Cardiac fibroblast (primary cell): Measurements from ENCODE around the gene IL17REL.

Experiments used
- DNase-seq, 2 donors: peaks; one replicate each; pipeline versions ENCODE4 v3.0.0 to v3.0.0-alpha.2; 2010; ENCODE audit warnings: low read depth in 2 of 2
- H3K4me3 ChIP-seq, 2 donors: replicated peaks in 1 of 2; 1 replicate in 1 of 2; 2 replicates in 1 of 2; pipeline ENCODE4 v1.5.1; 2011; ENCODE audit warnings: low read depth in 2 of 2, low read length in 2 of 2, mild to moderate bottlenecking in 2 of 2, moderate library complexity in 1 of 2
- TF ChIP-seq, protein P1 (sequence below): IDR thresholded peaks from one replicate; pipeline ENCODE4 v1.5.1; 2011; ENCODE audit warnings: low read depth, mild to moderate bottlenecking, low read length, inconsistent platforms

Gene IL17REL

DNA sequence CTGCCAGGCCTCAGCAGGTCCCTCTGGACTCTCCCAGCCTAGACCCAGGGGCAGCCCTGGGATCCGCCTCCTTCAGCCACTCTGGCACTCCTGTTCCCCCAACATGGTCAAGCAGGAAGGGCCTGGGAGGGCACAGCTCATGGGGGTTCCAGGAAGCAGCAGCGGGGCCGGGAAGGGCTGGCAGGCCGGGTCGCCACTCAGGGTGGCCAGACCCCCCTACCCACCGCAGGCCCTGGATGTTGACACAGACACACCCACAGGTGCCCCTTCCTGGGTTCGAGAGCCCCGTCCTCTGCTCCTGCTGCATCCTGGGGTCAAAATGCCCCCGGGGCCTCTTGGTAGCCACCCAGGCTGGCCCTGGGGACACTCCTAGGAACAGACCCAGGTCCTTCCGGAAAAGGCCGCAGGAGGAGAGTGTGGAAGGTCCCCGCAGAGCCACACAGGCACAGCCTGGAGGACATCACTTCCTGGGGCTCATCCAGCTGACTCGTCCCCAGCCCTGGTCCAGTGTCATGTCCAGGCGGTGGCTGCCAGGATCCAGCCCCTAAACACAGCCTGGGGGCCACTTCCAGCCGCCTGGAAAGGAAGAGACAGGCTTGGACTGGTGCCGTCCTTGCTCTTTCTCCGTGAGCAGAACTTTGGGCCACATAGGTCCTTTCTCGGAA, 58.8 kb downstream of the IL17REL start:
- TF ChIP-seq, protein P1, sequence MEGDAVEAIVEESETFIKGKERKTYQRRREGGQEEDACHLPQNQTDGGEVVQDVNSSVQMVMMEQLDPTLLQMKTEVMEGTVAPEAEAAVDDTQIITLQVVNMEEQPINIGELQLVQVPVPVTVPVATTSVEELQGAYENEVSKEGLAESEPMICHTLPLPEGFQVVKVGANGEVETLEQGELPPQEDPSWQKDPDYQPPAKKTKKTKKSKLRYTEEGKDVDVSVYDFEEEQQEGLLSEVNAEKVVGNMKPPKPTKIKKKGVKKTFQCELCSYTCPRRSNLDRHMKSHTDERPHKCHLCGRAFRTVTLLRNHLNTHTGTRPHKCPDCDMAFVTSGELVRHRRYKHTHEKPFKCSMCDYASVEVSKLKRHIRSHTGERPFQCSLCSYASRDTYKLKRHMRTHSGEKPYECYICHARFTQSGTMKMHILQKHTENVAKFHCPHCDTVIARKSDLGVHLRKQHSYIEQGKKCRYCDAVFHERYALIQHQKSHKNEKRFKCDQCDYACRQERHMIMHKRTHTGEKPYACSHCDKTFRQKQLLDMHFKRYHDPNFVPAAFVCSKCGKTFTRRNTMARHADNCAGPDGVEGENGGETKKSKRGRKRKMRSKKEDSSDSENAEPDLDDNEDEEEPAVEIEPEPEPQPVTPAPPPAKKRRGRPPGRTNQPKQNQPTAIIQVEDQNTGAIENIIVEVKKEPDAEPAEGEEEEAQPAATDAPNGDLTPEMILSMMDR: no peak
- no peak overlapping the region for H3K4me3 ChIP-seq
- no peak for DNase-seq

DNA sequence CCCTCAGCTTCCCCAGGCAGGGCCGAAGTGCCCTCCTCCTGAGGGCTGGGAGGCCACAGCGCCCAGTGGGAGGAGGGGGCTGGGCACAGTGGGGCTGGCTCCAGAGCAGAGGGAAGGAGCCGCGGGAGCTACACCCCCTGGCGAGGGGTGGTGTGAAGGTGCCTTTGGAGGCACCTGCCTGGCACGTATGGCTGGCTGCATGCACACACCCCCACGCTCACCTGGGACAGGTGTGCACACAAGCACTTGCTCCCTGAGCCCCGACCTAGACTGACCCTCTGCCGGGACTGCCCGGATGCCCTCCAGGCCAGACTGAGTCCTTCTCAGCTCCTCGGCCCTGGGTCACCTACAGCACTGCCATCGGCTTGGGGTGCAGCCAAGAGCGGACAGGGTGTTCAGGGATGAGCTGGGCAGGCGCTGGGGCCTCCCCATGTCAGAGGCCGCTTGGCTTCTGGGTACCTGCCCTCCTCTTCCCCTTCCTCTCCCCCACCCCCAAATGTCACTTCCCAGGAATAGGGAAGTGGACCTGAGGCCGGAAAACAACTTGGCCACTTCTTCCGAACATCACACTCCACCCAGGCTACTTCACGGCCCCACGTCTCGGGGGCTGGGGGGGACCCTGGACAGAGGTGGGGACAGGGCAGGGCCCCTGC, 59.4 kb downstream of the IL17REL start:
- TF ChIP-seq, protein P1: no peak
- DNase-seq: no peak
- H3K4me3 ChIP-seq: no peak overlapping the region

DNA sequence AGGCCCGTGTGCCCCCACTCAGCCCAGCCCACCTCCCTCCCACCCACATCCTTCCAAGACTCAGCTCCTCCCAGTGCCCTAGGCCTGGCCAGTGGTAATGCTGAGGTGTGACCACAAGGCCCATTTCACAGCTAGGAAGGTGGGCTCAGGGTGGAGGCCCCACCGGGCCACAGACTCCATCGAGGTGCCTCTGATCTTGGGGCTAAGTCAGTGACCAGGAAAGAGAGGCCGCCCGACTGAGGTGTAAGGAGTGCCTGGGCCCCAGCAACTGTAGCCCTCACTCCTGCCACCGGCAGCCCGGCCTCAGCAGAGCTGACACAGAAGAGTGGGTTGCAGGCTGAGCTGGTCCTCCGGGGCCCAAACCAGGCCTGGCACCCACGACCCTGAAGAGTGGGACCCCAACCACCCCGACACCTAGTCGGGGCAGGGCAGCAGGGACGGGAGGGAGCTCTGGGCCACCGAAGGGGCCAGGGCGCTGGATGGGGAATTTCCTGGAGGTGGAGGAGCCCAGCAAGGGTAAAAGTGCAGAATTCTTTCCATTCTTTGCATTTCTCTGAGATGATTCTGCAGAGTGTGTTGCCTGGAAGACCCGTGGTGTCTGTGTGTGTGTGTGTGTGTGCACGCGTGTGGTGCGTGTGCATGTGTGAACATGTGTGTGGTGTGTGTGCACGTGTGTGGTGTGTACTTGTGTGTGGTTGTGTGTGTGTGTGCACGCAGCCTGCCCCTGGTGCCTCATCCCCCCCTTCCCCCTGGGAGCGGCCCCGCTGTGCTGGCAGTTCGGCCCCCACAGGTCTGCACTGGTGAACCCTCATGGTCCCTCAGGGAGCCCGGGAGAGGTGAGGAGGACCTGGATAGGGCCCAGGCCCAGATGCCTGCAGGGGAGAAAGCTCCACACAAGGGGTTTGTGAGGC, 60.3 kb downstream of the IL17REL start:
- TF ChIP-seq, protein P1: no peak
- no peak overlapping the region for H3K4me3 ChIP-seq
- DNase-seq: peak; percentile 82 to 89

DNA sequence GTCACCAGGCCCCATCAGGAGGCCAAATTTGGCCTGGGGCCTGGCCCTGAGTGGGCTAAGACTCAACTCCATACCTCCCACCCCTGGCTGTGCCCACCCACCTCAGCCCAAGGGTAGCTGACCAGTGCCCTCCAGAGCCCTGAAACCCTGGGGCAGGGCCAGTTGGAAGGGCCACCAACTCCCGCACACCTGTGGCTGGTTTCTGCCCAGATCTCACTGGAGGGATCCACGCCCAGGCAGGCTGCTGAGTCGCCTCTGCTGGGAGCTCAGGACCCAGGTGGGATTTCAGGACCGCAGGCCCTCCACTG, 60.9 kb downstream of the IL17REL start:
- TF ChIP-seq, protein P1: no peak
- H3K4me3 ChIP-seq: no peak overlapping the region
- no peak for DNase-seq

DNA sequence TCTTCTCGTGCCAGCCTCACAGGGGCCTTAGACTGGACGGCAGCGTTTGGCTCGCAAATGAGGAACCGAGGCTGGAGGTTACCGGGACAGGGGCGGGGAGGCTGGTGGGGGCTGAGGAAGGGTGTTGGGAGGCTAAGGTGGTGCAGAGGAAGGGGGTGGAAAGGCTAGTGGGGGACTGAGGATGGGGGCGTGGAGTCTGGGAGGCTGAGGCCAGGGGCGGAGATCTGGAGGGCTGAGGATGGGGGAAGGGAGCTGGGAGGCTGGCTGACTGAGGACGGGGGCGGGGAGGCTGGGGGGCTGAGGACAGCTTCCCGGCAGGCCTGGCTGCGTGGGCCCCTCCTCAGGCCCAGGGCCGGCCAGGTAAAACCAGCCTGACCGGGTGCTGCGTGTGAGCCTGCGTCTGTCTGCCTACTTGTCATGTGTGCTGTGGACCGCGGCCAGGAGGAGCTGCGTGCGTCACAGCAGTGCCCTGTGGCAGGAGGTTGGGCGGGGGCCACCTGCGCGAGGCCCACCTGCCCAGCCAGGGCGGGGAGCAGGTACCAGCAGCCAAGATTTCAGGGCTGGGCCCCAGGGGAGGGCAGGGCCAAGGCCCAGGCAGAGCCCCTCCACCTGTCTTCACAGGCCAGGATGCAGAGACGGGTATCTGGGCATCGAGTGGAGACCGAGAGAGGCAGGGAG, 61.4 kb downstream of the IL17REL start:
- TF ChIP-seq, protein P1: no peak
- no peak overlapping the region for H3K4me3 ChIP-seq
- DNase-seq: no peak

DNA sequence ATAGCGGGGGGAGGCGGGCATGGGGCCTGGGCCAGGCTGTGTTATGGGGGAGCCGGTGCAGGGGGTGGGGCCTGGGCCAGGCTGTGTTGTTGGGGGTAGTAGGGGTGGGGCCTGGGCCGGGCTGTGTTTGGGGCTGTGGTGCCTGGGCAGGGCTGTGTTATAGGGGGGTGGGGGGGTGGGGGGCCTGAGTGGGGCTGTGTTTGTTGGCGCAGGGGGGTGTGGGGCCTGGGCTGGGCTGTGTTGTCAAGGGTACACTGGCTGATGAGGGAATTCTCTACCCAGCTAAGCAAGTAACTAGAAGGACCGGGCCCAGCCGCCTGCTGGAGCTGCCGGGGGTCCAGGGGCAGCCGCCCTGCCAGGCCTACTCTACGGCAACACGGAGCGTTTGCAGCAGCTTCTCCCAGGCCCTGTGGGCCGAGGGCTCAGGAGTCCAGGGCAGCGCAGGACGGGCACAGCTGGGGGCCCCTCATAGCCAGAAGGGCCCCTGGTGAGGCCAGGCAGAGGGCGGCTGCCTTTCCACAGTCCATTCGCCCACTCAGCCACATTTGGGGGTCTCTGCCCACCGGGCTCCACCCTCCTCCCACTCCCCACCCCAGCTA, 62.1 kb downstream of the IL17REL start:
- TF ChIP-seq, protein P1: no peak
- no peak overlapping the region for H3K4me3 ChIP-seq
- DNase-seq: no peak
